ENCODE measurements around the gene ANAPC1.
"Not testable (repeated sequence)": the region's sequence is repeated elsewhere in the genome, so short reads cannot be mapped to it uniquely, and the experiment has no call there.

Gene ANAPC1

DNA sequence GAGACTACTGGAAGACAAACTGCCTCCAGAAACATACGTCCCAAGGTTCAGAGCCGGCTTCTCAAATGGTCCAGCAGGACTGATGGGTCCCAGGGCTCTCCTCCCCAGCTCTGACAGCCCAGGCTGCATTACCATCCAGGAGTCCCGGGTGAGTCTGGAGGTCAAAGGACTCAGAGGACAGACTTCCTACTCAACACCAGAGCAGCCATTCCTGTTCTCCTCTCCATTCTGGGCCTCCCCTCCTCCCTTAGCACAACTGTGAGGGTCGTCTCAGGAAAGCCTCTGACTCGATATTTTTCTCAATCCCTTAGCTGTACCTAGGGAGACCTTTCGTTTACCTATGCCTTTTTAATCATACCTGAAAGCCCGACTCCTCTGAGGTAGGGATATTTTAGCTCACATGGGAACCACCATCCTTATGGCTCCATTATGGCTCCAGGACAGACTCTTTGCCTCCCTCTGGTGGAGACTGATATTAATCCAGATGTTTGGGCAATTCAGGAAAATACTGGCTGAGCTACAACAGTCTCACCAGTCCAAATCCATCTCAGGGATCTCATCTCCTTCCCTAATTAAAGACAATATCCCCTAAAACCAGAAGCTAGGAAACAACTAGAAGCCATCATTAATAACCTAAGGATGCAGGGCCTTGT lies 70.9 kb downstream of the ANAPC1 start:
- DNase-seq (ENCODE audit: low read depth) = not testable (repeated sequence)

DNA sequence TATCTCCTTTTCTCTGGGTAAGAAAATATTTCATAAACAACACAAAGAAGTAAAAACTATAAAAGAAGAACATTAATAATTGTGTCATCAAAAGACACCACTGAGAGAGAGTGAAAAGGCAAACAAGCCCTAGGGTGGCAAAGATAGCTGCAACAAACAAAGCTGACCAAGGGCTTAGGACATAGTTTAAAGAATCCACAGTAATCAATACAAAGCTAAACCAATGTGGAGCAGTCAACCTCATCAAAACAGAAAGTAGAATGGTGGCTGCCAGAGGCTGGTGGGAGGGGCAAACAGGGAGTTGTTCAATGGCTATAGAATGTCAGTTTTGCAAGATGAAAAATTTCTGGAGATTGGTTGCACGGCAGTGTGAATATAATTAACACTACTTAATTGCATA lies 93.4 kb downstream of the ANAPC1 start:
- not testable (repeated sequence) for DNase-seq (ENCODE audit: low read depth)

- DNase-seq (ENCODE audit: low read depth) = not testable (repeated sequence)
Measured at GRCh38 chr2:111784081-111784480, 99.9 kb downstream of the ANAPC1 start.

DNA sequence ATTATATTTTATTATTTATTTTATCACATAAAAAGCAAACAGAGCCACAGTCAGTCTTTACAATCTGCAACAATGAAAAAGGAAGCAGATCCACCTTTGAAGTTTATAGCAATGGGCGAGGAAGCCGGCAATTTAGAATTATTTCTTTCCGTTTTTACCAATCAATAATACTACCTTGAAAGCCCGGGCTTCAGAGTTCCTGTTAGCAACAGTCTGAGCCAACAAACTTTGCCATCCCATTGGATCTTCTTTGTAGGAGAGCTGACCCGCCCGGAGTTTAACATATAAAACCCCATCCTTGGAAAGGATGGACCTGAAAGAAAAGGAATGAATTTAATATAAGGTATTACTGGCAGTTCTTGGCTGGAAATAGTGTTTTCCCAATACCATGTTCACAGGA lies 101.8 kb downstream of the ANAPC1 start:
- not testable (repeated sequence) for DNase-seq (ENCODE audit: low read depth)

DNA sequence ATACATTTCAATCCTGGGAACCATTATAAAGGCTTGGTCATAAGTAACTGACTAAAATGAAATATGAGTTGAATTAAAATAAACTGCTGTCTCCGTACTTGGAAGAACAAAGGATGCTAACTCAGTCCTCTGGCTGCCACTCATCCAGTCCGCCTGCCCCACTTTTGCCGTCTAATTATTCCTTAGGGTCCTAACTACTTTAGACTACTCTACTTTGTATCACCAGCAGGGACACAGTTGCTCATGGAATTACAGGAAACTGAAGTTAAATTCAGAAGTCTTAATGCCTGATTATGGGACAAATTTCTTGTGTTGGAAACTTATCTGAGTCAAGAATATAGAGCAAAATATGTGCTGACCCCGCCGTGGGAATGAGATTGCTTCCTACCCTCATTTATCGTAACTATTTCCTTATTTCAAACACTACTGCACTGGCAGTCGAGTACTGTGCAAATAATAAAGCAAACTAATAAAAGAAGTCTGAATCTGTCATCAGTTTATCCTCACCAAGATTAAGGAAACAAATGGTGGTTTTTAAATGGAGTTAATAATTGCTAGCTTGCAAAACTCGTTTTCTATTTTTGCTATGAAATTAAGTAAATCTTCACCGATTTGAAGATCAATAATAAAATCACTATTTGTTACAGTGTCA lies 102.4 kb downstream of the ANAPC1 start:
- DNase-seq (ENCODE audit: low read depth) = not testable (repeated sequence)

DNA sequence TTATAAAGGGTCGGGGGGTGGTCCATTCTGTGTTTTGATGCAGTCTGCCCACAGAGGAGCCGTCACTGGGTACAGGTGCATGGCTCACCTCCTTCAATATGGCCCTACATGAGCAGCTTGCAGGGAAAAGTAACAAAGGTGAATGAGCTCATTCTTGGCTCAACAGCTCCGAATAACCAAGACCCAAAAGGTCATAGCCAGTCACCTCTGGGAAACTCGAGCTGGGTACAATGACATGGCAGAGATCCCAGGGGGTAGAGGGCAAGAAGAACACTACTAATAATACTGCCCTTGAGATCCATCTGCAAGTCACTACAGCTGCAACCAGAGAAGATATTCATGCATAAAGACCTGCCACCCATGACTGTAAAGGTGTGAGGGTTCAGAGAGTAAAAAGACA lies 106.8 kb downstream of the ANAPC1 start:
- DNase-seq (ENCODE audit: low read depth) = not testable (repeated sequence)

GRCh38 chr2:111776296-111776695 lies 107.7 kb downstream of the ANAPC1 start:
- DNase-seq (ENCODE audit: low read depth) = not testable (repeated sequence)

GRCh38 chr2:111772180-111772579 lies 111.8 kb downstream of the ANAPC1 start:
- not testable (repeated sequence) for DNase-seq (ENCODE audit: low read depth)

- DNase-seq (ENCODE audit: low read depth) = not testable (repeated sequence)
Measured at GRCh38 chr2:111770916-111771658, 112.9 kb downstream of the ANAPC1 start.

DNA sequence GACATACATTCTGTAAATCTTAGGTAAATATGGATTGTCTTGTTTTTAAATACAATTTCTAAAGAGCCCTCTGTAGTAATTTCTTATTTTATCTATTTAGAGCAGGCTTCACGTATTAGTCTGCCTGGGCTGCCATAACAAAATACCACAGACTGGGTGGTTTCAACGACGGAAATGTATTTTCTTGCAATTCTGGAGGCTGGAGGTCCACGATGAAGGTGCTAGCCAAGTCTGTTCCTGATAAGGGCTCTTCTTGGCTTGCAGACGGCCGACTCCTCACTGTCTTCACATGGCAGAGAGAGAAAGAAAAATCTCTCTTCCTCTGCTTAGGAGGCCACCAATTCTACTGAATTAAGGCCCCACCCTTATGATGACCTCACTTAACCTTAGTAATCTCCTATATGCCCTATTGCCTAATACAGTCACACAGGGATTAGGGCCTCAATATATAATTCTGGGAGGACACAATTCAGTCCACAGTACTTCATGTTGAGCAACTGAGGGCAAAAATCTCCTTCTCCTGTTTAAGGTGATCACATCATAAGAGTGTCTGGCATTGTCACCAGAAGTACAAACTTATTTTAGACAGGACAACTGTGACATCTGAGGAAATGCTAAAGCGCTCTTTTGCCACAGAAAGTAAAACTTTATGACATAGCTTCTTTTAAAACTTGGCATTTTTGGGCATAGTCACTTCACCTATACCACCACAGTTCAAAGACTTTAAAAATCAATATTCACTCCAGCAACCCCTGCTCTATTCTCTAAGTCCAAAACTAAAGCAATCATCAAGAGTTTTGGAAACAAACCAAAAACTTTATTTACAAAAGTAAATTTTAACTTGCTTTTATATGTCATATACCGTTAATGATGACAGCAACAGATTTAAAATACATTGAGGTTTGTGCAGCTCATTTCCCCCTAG lies 115.5 kb downstream of the ANAPC1 start:
- not testable (repeated sequence) for DNase-seq (ENCODE audit: low read depth)

GRCh38 chr2:111767087-111767486 lies 116.9 kb downstream of the ANAPC1 start:
- not testable (repeated sequence) for DNase-seq (ENCODE audit: low read depth)

- DNase-seq (ENCODE audit: low read depth) = not testable (repeated sequence)
Measured at GRCh38 chr2:111766295-111766694, 117.7 kb downstream of the ANAPC1 start.

DNA sequence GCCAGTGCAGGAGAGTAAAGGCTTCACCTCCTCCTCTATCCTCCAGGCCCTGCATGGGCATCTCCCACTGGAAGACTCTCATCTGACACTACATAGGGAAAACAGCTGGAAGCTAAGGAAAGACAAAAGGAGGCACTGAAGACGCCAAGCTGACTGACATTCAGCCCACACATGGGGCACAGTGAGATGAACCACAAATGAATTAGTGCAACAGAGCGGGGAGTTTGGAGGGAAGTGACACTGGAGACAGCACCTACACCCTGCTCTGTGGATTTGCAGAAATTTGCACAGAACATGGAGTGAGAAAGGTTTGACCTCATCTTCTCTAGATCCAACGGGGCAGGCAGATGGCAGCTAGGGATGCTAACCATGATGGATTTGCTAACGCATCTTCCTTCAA lies 119.8 kb downstream of the ANAPC1 start:
- DNase-seq (ENCODE audit: low read depth) = not testable (repeated sequence)

DNA sequence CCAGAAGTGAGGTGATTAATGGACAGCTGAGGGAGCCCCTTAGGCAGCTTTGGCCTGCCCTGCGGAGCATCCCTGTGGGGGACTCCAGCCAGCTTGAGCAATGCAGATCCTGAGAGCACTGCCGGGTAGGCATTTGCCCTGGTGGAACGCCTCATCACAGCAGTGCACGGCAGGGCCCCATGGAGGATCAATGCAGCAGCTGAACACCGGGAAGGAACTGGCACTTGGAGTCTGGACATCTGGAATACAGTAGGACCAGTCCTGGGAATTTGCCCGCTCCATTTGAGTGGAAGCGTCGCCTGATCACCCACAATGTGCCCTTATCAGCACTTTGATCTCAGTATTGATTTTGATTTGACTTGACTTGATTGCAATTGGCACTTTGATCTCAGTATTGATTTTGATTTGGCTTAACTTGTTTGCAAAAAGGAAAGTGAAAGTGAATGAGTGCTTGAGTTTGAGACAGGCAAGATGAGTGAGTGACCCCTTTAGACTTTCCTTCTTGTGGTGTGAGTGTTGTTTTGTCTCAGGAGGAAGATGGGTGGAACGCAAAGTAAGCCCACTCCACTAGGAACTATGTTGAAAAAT lies 123.2 kb downstream of the ANAPC1 start:
- DNase-seq (ENCODE audit: low read depth) = not testable (repeated sequence)

DNA sequence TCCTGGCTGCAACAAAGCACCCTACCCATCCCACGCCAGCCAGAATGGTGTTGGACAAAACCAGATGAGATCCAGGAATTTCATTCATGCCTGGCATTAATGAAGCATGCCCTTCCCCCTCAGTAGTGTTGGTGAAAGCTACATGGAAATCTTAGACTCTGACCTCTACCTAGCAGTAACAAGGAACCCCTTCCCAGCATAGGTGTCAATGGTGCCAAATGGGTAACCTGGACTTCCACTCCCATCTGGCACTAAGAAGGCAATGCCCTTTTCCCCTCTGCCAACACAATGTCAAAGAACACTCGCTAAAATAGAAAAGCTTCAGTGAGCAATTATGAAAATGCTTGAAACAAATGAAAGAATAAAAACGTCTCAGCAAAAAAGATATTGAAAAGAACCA lies 131.5 kb downstream of the ANAPC1 start:
- not testable (repeated sequence) for DNase-seq (ENCODE audit: low read depth)

DNA sequence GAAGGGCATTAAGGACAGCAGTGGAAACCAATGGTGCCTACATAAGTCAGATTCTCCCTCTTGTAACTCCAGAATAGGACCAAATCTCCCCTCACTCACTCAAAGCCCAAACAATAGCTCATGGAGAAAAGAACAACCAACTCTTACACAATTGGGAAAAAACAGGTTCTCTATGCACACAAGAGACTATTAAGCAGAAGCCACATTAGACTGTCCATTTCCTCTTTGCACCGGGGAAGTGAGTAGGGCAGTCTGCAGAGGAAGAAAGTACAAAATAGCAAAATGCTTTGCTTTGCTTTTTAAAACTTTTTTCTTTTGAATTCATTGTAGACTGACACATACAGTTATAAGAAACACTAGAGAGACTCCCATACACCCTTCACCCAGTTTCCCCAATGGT lies 133.4 kb downstream of the ANAPC1 start:
- DNase-seq (ENCODE audit: low read depth) = not testable (repeated sequence)

DNA sequence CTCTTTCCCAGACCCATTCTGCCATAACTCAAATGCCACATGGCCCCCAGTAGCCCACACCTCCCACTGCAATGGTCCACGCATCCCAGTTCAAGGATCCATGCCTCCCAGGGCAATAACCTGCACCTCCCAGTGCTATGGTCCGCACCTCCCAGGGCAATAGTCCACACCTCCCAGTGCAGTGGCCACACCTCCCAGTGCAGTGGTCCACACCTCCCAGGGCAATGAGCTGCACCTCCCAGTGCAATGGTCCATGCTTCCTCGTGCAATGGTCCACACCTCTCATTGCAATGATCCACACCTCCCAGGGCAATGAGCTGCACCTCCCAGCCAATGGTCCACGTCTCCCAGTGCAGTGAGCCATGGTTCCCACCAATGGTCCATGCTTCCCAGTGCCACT lies 135.6 kb downstream of the ANAPC1 start:
- not testable (repeated sequence) for DNase-seq (ENCODE audit: low read depth)

DNA sequence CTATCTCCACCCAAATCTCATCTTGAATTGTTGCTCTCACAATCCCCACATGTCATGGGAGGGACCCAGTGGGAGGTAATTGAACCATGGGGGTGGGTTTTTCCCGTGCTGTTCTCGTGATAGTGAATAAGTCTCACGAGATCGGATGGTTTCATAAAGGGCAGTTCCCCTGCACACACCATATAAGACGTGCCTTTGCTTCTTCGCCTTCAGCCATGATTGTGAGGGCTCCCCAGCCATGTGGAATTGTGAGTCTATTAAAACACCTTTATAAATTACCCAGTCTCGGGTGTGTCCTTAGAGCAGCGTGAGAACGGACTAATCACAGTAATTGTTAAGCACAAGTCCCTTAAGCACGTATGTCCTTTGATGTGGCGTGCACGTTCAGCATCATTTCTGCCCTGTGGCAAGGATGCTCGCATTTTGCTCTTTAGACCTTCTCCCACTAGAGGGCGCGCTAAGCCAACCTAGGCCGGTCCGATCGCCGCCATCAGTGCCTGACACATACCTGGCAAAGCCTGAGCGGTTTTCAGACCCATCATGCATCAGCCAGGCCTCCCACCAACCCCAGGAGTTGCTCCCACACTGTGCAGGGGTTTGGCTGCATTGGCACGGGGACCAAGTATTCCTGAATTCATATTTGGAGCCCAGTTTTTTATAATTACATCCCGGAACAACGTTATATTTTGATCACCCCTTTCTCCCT lies 136.4 kb downstream of the ANAPC1 start:
- DNase-seq (ENCODE audit: low read depth) = peak; percentile 25

- not testable (repeated sequence) for DNase-seq (ENCODE audit: low read depth)
Measured at GRCh38 chr2:111744751-111745150, 139.2 kb downstream of the ANAPC1 start.

DNA sequence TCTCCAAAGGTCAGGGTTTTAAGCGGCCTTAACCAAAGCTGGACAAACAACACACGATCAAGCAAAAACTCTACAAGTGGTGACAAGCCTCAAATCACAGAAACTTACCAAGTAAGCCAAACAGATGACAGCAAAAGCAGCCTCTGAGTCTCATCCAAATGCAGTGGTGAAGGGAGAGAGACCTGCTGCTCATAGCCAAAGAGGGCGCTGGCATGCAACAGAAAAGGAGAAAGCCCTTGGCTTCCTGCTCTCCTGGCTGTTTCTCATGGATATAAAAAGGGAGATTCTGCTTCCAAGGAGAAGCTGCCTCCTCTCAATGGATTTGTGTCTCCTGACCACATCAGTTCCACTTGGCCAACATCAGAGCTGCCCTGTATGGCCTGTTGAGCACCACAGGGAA lies 142.5 kb downstream of the ANAPC1 start:
- not testable (repeated sequence) for DNase-seq (ENCODE audit: low read depth)

Data from activated T-helper 1 cell treated with Interleukin-2 at 50 U/mL for 16 hours (primary cell).